ENCODE data around the gene KRTAP10-7.
"Not testable (repeated sequence)": the region's sequence is repeated elsewhere in the genome, so short reads cannot be mapped to it uniquely, and the experiment has no call there.

KRTAP10-7 gene

GRCh38 chr21:44636209-44637017 lies 36.0 kb downstream of the KRTAP10-7 start:
- DNase-seq (ENCODE audit: low spot score) = no peak

- DNase-seq (ENCODE audit: low spot score) = no peak
Observed at GRCh38 chr21:44637018-44637850, 36.8 kb downstream of the KRTAP10-7 start, which contains the start of gene KRTAP10-10. Gene KRTAP10-10, plus strand, starts transcription at chr21:44637356. Its CDS starts 62 bp downstream, at chr21:44637418.

- DNase-seq (ENCODE audit: low spot score) = not testable (repeated sequence)
Observed at GRCh38 chr21:44637851-44638348, 37.5 kb downstream of the KRTAP10-7 start.

- DNase-seq (ENCODE audit: low spot score) = not testable (repeated sequence)
Observed at GRCh38 chr21:44638506-44639330, 38.3 kb downstream of the KRTAP10-7 start.

GRCh38 chr21:44639331-44639655 lies 38.9 kb downstream of the KRTAP10-7 start:
- no peak for DNase-seq (ENCODE audit: low spot score)

GRCh38 chr21:44640761-44641160 lies 40.4 kb downstream of the KRTAP10-7 start:
- no peak for DNase-seq (ENCODE audit: low spot score)

GRCh38 chr21:44643741-44644310 lies 43.4 kb downstream of the KRTAP10-7 start:
- no peak for DNase-seq (ENCODE audit: low spot score)

GRCh38 chr21:44644878-44645277 lies 44.5 kb downstream of the KRTAP10-7 start:
- DNase-seq (ENCODE audit: low spot score) = no peak

- not testable (repeated sequence) for DNase-seq (ENCODE audit: low spot score)
Observed at GRCh38 chr21:44646366-44647221, 46.2 kb downstream of the KRTAP10-7 start, which contains the start of gene KRTAP10-11. Gene KRTAP10-11, plus strand, starts transcription at chr21:44646414. Its CDS starts 45 bp downstream, at chr21:44646459.

- DNase-seq (ENCODE audit: low spot score) = no peak
Observed at GRCh38 chr21:44647222-44647552, 46.8 kb downstream of the KRTAP10-7 start.

GRCh38 chr21:44648557-44649311 lies 48.3 kb downstream of the KRTAP10-7 start:
- DNase-seq (ENCODE audit: low spot score) = no peak

- no peak for DNase-seq (ENCODE audit: low spot score)
Observed at GRCh38 chr21:44649521-44650100, 49.2 kb downstream of the KRTAP10-7 start.

GRCh38 chr21:44650265-44650972 lies 50.0 kb downstream of the KRTAP10-7 start:
- no peak for DNase-seq (ENCODE audit: low spot score)

- DNase-seq (ENCODE audit: low spot score) = no peak
Observed at GRCh38 chr21:44650973-44651675, 50.7 kb downstream of the KRTAP10-7 start.

All from GM03348 (cell line).